Loucy (cell line): Measurements from ENCODE around the gene CACNA1C.

ENCODE experiments used
- H2AFZ ChIP-seq: fragments of 200-600 bp; sonication (generic); 2 replicates; pipeline ENCODE4 v1.6.0; 2016; ENCODE audit warnings: antibody characterized with exemption, mild to moderate bottlenecking, low read length, moderate library complexity
- H3F3A ChIP-seq: fragments of 200-600 bp; 2 replicates; pipeline ENCODE4 v1.6.0; 2016; ENCODE audit warnings: antibody characterized with exemption, low read depth, mild to moderate bottlenecking
- H3K27me3 ChIP-seq: fragments of 200-600 bp; sonication (generic); 2 replicates; pipeline ENCODE4 v1.6.1; 2014; ENCODE audit warnings: low read length, mild to moderate bottlenecking; ENCODE audit not compliant: insufficient read depth, poor library complexity, severe bottlenecking
- H3K36me3 ChIP-seq: fragments of 200-600 bp; sonication (generic); 2 replicates; pipeline ENCODE4 v1.6.1; 2016; ENCODE audit warnings: low read length; ENCODE audit not compliant: insufficient read depth
- H3K4me1 ChIP-seq: fragments of 200-600 bp; sonication (generic); 2 replicates; pipeline ENCODE4 v1.5.1; 2014; ENCODE audit warnings: low read length, mild to moderate bottlenecking; ENCODE audit not compliant: insufficient read depth, poor library complexity, severe bottlenecking
- H3K4me2 ChIP-seq: fragments of 200-600 bp; sonication (generic); 2 replicates; pipeline ENCODE4 v1.6.0; 2014; ENCODE audit warnings: antibody characterized with exemption, low read length, low read depth, mild to moderate bottlenecking; ENCODE audit not compliant: poor library complexity, severe bottlenecking
- H3K4me3 ChIP-seq: fragments of 200-600 bp; sonication (generic); 2 replicates; pipeline ENCODE4 v1.5.1; 2014; ENCODE audit warnings: low read length, mild to moderate bottlenecking, mixed read lengths; ENCODE audit not compliant: poor library complexity, severe bottlenecking
- H3K79me2 ChIP-seq: fragments of 200-600 bp; sonication (generic); 2 replicates; pipeline ENCODE4 v1.6.1; 2014; ENCODE audit warnings: low read length; ENCODE audit not compliant: insufficient read depth
- H3K9ac ChIP-seq: fragments of 200-600 bp; sonication (generic); 2 replicates; pipeline ENCODE4 v1.6.0; 2014; ENCODE audit warnings: mild to moderate bottlenecking, low read depth, low read length, moderate library complexity; ENCODE audit not compliant: poor library complexity, severe bottlenecking
- H3K9me2 ChIP-seq: fragments of 200-600 bp; sonication (generic); replicated peaks from 2 replicates; pipeline ENCODE4 v1.6.1; 2016; ENCODE audit warnings: low read depth, low read length, mixed read lengths
- H3K9me3 ChIP-seq: fragments of 200-600 bp; sonication (generic); 2 replicates; pipeline ENCODE4 v1.6.1; 2014; ENCODE audit warnings: mild to moderate bottlenecking, antibody characterized with exemption, low read length, low read depth; ENCODE audit not compliant: insufficient read depth
- H4K20me1 ChIP-seq: fragments of 200-600 bp; sonication (generic); 2 replicates; pipeline ENCODE4 v1.6.0; 2014; ENCODE audit warnings: antibody characterized with exemption, low read length, mild to moderate bottlenecking; ENCODE audit not compliant: insufficient read depth, poor library complexity, severe bottlenecking
- EZH2phosphoT487 ChIP-seq: fragments of 200-600 bp; IDR thresholded peaks from 2 replicates; pipeline ENCODE4 v1.6.1; 2018; ENCODE audit warnings: antibody characterized with exemption, mild to moderate bottlenecking, moderate library complexity, borderline replicate concordance
- TF ChIP-seq, protein P1 (sequence below): fragments of 200-600 bp; sonication (generic); conservative IDR thresholded peaks from 2 replicates; pipeline ENCODE4 v1.5.1; 2014; ENCODE audit warnings: mild to moderate bottlenecking, antibody characterized with exemption, low read length

The CACNA1C gene

DNA sequence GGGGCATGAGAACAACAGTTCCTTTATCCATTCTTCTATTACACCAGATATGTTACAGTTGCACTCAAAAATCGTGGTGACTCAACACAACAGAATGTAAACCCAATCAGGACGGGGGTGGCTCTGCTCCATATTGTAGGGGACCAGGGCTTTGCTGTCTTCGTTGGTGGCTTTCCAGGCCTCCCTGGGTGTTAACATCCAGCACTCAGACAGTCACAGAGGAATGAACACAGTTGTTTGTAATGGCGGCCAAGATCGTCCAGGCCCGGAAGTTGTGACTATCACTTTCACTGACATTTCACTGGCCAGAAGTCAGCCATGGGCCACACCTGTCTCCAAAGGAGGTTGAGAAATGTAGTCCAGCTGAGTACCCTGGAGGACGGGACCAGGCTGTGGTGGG lies 204.1 kb downstream of the CACNA1C start:
- no peak overlapping the region for H3K9ac ChIP-seq
- H3K4me3 ChIP-seq, result no peak overlapping the region
- no peaks in the 10 kb centered on the region; the same call in 1 of the 2 replicates for H3K9me3 ChIP-seq
- no peaks in the 10 kb centered on the region for H3K36me3 ChIP-seq
- 0 out of 2 replicates have a peak, but pooled peaks cover 4% of the 10 kb centered on the region for H3F3A ChIP-seq
- H3K4me2 ChIP-seq, result no peak overlapping the region
- H3K9me2 ChIP-seq, result no peaks in the 10 kb centered on the region
- no peaks in the 10 kb centered on the region for H4K20me1 ChIP-seq
- H3K79me2 ChIP-seq, result no peaks in the 10 kb centered on the region
- TF ChIP-seq EZH2phosphoT487, result no peak
- TF ChIP-seq, protein P1, sequence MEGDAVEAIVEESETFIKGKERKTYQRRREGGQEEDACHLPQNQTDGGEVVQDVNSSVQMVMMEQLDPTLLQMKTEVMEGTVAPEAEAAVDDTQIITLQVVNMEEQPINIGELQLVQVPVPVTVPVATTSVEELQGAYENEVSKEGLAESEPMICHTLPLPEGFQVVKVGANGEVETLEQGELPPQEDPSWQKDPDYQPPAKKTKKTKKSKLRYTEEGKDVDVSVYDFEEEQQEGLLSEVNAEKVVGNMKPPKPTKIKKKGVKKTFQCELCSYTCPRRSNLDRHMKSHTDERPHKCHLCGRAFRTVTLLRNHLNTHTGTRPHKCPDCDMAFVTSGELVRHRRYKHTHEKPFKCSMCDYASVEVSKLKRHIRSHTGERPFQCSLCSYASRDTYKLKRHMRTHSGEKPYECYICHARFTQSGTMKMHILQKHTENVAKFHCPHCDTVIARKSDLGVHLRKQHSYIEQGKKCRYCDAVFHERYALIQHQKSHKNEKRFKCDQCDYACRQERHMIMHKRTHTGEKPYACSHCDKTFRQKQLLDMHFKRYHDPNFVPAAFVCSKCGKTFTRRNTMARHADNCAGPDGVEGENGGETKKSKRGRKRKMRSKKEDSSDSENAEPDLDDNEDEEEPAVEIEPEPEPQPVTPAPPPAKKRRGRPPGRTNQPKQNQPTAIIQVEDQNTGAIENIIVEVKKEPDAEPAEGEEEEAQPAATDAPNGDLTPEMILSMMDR, result no peak
- H2AFZ ChIP-seq, result no peak overlapping the region
- H3K4me1 ChIP-seq, result no peaks in the 10 kb centered on the region
- no peaks in the 10 kb centered on the region for H3K27me3 ChIP-seq

DNA sequence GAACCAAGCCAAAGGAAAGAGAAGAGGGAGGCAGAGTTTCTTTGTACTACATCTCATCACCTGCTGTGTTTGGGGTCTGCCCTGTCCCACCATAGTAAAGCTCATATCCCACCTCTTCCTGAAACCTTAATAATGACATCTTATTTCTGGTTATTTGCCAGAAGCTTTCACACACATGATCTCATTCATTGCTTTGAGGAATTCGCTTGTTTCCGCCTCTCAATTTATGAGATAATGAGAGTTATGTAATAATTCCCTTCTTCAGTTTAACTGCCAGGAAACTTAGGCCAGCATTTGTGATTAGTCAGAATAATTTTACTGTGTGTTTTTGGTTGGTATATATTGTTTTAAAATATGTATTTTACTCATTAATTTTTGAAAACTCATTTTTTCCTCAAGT lies 205.2 kb downstream of the CACNA1C start:
- no peaks in the 10 kb centered on the region for H3K79me2 ChIP-seq
- no peaks in the 10 kb centered on the region for H3K36me3 ChIP-seq
- H4K20me1 ChIP-seq, result no peaks in the 10 kb centered on the region
- H3K9me2 ChIP-seq, result no peaks in the 10 kb centered on the region
- TF ChIP-seq EZH2phosphoT487, result no peak
- TF ChIP-seq, protein P1, result no peak
- no peaks in the 10 kb centered on the region; the same call in 1 of the 2 replicates for H3K9me3 ChIP-seq
- no peak overlapping the region for H3K9ac ChIP-seq
- no peak overlapping the region for H3K4me2 ChIP-seq
- H3K4me1 ChIP-seq, result no peaks in the 10 kb centered on the region
- no peak overlapping the region for H3K4me3 ChIP-seq
- H3F3A ChIP-seq, result 0 out of 2 replicates have a peak, but pooled peaks cover 4% of the 10 kb centered on the region
- no peaks in the 10 kb centered on the region for H3K27me3 ChIP-seq
- no peak overlapping the region for H2AFZ ChIP-seq

DNA sequence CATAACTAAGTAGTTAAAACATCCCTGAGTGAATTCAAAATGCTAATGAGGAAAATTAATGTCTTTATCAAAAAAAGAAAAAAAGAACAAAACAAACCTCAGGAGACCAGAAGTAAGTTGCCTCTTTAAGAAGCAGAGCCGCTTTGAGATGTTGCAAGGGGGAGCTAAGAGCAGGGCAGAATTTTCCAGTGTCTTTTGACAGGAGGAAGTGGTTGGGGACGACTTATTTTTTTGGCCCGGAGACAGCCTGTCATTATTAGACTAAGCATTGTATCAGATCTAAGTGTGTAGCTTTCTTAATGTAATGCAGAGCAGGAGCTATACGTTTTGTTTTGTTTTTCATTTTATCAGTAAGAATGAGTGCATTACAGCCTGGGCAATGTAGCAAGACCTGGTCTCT lies 206.6 kb downstream of the CACNA1C start:
- Histone ChIP-seq H3F3A (0 out of 2 replicates have a peak, but pooled peaks cover 4% of the 10 kb centered on the region), H3K4me1 (no peaks in the 10 kb centered on the region), H3K9ac (no peak overlapping the region), H3K9me3 (no peaks in the 10 kb centered on the region; the same call in 1 of the 2 replicates), H3K79me2 (no peaks in the 10 kb centered on the region), H3K27me3 (no peaks in the 10 kb centered on the region), H3K4me3 (no peak overlapping the region), H3K36me3 (no peaks in the 10 kb centered on the region), H2AFZ (no peak overlapping the region), H3K9me2 (no peaks in the 10 kb centered on the region), H4K20me1 (no peaks in the 10 kb centered on the region), H3K4me2 (no peak overlapping the region)
- no peak for TF ChIP-seq EZH2phosphoT487
- TF ChIP-seq, protein P1, result no peak
